ENCODE measurements around the gene RNF13.

Gene RNF13

GRCh38 chr3:149998946-149999345 lies 185.9 kb downstream of the RNF13 start:
- in situ Hi-C loops (cut with HindIII; ENCODE audit: low pct_ligation_motif_present, low sequenced_read_pairs): no loop called here
- no peak for TF ChIP-seq CTCF (IDR thresholded peaks at IDR 0.05; ENCODE audit: low read depth, low read length, missing control alignments)
- no peak for DNase-seq

GRCh38 chr3:149999421-149999820 lies 186.4 kb downstream of the RNF13 start:
- DNase-seq: no peak
- H3K27ac ChIP-seq: no peak overlapping the region
- no peak for TF ChIP-seq CTCF (IDR thresholded peaks at IDR 0.05; ENCODE audit: low read depth, low read length, missing control alignments)
- no peaks in the 10 kb centered on the region for H3K36me3 ChIP-seq (replicated peaks)
- in situ Hi-C loops (cut with HindIII; ENCODE audit: low pct_ligation_motif_present, low sequenced_read_pairs): no loop called here
- no peaks in the 10 kb centered on the region for H3K27me3 ChIP-seq (replicated peaks)
- no peak overlapping the region for H3K4me3 ChIP-seq (ENCODE audit: low read depth, low read length)

More at GRCh38 chr3:149998946-149999345, 185.9 kb downstream of the RNF13 start:
- no peaks in the 10 kb centered on the region for H3K27me3 ChIP-seq (replicated peaks)
- no peaks in the 10 kb centered on the region for H3K36me3 ChIP-seq (replicated peaks)
- H3K27ac ChIP-seq: no peak overlapping the region
- no peak overlapping the region for H3K4me3 ChIP-seq (ENCODE audit: low read depth, low read length)

- H3K27ac ChIP-seq: no peak overlapping the region
- no peak for TF ChIP-seq CTCF (IDR thresholded peaks at IDR 0.05; ENCODE audit: low read depth, low read length, missing control alignments)
- in situ Hi-C loops (cut with HindIII; ENCODE audit: low pct_ligation_motif_present, low sequenced_read_pairs): no loop called here
- H3K36me3 ChIP-seq (replicated peaks): no peaks in the 10 kb centered on the region
- DNase-seq: no peak
- no peak overlapping the region for H3K4me3 ChIP-seq (ENCODE audit: low read depth, low read length)
- H3K27me3 ChIP-seq (replicated peaks): no peaks in the 10 kb centered on the region
Observed at GRCh38 chr3:150000641-150001040, 187.6 kb downstream of the RNF13 start.

- in situ Hi-C loops (cut with HindIII; ENCODE audit: low pct_ligation_motif_present, low sequenced_read_pairs): no loop called here
- DNase-seq: peak; percentile 27
- TF ChIP-seq CTCF (IDR thresholded peaks at IDR 0.05; ENCODE audit: low read depth, low read length, missing control alignments): no peak
- H3K27me3 ChIP-seq (replicated peaks): no peaks in the 10 kb centered on the region
- H3K4me3 ChIP-seq (ENCODE audit: low read depth, low read length): no peak overlapping the region
- H3K36me3 ChIP-seq (replicated peaks): no peaks in the 10 kb centered on the region
- peak overlapping the region; percentile 61 for H3K27ac ChIP-seq
Observed at GRCh38 chr3:150005243-150006112, 192.5 kb downstream of the RNF13 start.

GRCh38 chr3:150006794-150007193 lies 193.8 kb downstream of the RNF13 start:
- Histone ChIP-seq H3K36me3 (replicated peaks) (no peaks in the 10 kb centered on the region), H3K4me3 (ENCODE audit: low read depth, low read length) (no peak overlapping the region), H3K27me3 (replicated peaks) (no peaks in the 10 kb centered on the region), H3K27ac (peak overlapping the region; percentile 61)
- in situ Hi-C loops (cut with HindIII; ENCODE audit: low pct_ligation_motif_present, low sequenced_read_pairs): no loop called here
- no peak for TF ChIP-seq CTCF (IDR thresholded peaks at IDR 0.05; ENCODE audit: low read depth, low read length, missing control alignments)
- DNase-seq: no peak

Measured in brain microvascular endothelial cell (primary cell).